ENCODE results near the gene TTPAL.

The TTPAL gene

DNA sequence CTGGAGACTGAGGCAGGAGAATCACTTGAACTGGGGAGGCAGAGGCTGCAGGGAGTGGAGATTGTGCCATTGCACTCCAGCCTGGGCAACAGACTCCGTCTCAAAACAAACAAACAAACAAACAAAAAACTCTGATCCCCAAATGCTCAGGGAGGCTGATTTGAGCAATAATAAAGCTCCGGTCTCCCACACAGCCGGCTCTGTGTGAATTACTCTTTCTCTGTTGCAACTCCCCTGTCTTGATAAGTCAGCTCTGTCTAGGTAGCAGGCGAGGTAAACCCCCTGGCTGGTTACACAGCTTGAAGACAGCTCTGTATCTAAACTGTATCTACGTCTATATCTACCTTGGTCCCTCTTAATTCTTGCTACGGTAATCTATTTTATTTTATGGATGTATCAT is 52.6 kb downstream of the TTPAL start:
- TF ChIP-seq, protein P1, sequence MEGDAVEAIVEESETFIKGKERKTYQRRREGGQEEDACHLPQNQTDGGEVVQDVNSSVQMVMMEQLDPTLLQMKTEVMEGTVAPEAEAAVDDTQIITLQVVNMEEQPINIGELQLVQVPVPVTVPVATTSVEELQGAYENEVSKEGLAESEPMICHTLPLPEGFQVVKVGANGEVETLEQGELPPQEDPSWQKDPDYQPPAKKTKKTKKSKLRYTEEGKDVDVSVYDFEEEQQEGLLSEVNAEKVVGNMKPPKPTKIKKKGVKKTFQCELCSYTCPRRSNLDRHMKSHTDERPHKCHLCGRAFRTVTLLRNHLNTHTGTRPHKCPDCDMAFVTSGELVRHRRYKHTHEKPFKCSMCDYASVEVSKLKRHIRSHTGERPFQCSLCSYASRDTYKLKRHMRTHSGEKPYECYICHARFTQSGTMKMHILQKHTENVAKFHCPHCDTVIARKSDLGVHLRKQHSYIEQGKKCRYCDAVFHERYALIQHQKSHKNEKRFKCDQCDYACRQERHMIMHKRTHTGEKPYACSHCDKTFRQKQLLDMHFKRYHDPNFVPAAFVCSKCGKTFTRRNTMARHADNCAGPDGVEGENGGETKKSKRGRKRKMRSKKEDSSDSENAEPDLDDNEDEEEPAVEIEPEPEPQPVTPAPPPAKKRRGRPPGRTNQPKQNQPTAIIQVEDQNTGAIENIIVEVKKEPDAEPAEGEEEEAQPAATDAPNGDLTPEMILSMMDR (IDR thresholded peaks at IDR 0.05) = no peak
- no peak for TF ChIP-seq ZFX (IDR thresholded peaks at IDR 0.05; ENCODE audit: borderline replicate concordance)
- H3K27ac ChIP-seq = no peak overlapping the region

GRCh38 chr20:44532259-44532980 is 56.7 kb downstream of the TTPAL start:
- H3K27ac ChIP-seq = peak overlapping the region; percentile 32; the same call in 1 of the 2 replicates
- TF ChIP-seq, protein P1 (IDR thresholded peaks at IDR 0.05) = no peak

DNA sequence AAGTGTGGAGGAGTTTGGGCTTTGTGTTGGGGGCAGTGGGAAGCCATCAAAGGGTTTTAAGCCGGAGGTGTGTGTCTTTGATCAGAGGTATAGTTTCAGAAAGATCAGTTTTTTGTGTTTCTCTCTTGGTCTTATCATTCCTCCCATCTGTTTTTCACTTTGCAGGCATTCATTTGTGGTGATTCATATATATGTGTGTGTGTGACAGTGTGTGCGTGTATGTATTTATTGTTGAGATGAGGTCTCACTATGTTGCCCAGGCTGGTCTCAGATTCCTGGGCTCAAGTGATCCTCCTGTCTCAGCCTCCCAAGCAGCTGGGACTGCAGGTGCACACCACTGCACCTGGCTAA is 57.3 kb downstream of the TTPAL start:
- no peak for TF ChIP-seq ZFX (IDR thresholded peaks at IDR 0.05; ENCODE audit: borderline replicate concordance)
- TF ChIP-seq, protein P1 (IDR thresholded peaks at IDR 0.05) = no peak
- no peak overlapping the region for H3K27ac ChIP-seq

DNA sequence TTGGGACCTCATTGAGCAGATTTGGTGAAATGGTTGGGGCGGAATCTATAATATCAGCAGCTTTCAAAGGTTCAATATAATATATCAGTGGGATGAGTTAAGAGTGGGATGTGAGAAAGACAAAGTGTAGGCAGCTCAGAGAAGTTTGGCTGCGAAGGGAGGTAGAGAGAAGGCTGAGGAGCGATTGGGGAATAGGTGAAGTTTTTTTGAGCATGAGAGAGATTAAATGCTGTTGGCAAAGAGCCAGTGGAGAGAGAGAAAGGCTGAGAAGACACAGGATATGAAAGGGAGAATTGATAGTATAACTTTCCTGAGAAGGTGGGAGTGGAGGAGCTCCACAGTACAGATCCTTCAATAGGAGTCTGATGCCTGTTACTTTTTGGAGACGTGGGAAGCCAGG is 58.3 kb downstream of the TTPAL start:
- no peak overlapping the region for H3K27ac ChIP-seq
- TF ChIP-seq, protein P1 (IDR thresholded peaks at IDR 0.05) = no peak
- no peak for TF ChIP-seq ZFX (IDR thresholded peaks at IDR 0.05; ENCODE audit: borderline replicate concordance)

DNA sequence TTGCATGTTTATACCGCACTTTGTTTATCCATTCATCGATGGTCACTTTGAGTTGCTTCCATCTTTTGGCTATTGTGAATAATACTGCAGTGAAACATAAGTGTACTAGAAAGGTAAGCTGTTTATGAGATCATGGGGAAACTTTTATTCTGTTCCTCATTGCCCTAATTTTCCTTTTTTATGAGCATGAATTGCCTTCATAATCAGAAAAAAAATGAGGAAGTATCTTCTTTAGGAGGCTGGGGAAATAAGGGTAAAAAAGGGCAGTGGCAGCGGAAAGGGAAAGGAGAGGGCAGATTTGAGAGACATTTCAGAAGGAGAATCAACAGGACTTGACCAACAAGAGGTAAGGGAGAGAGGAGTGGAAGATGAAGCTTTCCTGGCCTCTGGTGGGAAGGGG is 60.5 kb downstream of the TTPAL start:
- H3K27ac ChIP-seq = no peak overlapping the region
- TF ChIP-seq, protein P1 (IDR thresholded peaks at IDR 0.05) = no peak
- no peak for TF ChIP-seq ZFX (IDR thresholded peaks at IDR 0.05; ENCODE audit: borderline replicate concordance)

GRCh38 chr20:44537993-44538392 is 62.3 kb downstream of the TTPAL start:
- no peak overlapping the region for H3K27ac ChIP-seq
- no peak for TF ChIP-seq ZFX (IDR thresholded peaks at IDR 0.05; ENCODE audit: borderline replicate concordance)
- TF ChIP-seq, protein P1 (IDR thresholded peaks at IDR 0.05) = no peak

DNA sequence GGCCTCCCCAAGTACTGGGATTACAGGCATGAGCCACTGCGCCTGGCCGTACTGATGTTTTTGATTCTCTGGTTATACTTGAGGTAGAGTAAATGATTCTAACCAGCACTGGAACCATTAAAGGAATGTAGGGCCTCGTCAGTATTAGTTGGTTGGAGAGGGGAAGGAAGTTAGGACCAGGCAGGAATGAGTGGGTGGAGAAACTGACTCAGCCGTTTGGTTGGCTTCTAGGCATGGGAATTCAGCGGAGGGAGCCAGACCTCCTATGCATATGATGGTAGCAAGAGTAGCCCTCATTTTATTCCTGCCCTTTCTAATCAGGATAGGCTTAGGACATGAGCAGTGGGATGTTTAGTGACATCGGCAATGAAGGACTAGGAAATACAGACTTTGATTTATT is 65.2 kb downstream of the TTPAL start:
- TF ChIP-seq ZFX (IDR thresholded peaks at IDR 0.05; ENCODE audit: borderline replicate concordance) = no peak
- TF ChIP-seq, protein P1 (IDR thresholded peaks at IDR 0.05) = no peak
- H3K27ac ChIP-seq = no peak overlapping the region
